HCEC 1CT (cell line): ENCODE results near the gene LRRC8E.

ENCODE experiments used
- DNase-seq: peaks from one replicate; pipeline ENCODE4 v3.0.0-alpha.2; 2017

Gene LRRC8E

DNA sequence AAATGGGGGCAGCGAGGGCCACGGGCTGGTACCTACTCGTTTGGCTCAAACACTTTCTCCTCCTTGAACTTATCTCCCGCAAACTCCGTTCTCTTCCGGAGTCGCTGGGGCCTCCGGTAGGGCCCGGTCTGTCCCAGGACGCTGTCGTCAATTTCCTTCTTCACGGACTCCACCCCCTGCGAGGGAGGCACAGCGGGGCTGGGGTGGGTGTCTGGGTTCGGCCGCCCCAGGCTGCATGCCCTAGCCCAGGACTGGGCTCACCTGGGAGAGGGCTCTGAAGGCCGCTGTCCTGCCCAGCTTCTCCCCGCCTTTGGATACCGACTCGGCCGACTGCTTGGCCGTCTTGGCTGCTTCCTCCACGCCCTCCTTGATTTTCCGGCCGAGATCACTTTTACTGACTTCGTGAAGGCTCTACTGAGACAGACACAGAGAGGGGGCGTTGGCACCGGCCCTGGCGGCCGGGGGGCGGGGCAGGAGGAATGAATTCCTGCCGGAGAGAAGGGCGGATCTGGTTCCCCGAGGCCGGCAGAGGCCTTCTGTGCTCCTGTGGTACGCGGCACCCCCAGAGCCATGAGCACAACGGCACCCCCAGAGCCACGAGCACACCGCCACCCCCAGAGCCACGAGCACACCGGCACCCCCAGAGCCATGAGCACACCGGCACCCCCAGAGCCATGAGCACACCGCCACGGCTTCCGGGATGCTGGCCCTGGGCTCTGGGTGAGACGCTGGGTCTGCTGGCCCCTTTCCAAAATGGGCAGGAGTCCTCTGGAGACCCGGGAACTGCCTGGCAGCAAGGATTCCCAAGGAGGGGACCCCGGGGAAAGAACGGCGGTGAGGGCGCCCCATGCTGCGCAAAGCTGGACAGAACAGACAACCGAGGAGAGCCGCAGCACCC is 45.8 kb downstream of the LRRC8E start:
- DNase-seq = no peak

DNA sequence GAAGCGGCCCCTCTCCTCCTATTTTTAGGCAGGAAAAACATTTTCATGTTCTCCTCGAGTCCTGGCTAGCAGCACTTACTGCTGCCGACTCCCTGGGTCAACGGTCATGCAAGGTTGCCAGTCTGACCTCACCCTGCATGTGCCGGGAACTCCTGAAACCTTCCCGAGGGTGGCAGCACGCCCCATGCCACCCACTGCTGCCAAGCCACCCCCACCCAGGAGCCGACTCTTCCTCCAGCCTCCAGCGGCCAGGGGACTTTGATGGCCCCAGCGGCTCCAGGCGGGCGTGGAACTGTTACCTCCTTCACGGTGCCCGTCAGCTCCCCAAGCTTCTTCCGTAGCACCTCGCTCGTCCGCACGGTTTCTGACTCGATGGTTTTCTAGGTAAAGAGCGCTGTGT is 46.5 kb downstream of the LRRC8E start:
- DNase-seq = no peak

DNA sequence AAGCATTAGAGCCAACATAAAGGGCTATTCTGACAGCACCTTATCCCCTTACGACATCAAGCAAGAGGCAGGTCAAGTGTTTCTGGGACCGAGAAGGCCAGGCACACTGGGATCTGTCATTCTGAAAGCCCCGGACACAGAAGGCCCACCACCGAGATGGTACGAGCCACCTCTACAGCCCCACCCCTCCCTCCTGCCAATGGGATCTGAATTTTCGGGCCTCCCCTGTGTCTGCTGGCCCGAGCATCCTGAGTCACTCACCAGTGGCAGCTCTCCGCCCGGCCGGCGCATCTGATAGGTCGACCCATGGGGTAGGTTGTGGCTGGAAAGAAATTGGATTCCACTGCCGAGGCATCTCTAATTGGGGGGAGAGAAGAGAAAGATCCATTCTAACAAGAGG is 52.5 kb downstream of the LRRC8E start:
- DNase-seq = no peak

DNA sequence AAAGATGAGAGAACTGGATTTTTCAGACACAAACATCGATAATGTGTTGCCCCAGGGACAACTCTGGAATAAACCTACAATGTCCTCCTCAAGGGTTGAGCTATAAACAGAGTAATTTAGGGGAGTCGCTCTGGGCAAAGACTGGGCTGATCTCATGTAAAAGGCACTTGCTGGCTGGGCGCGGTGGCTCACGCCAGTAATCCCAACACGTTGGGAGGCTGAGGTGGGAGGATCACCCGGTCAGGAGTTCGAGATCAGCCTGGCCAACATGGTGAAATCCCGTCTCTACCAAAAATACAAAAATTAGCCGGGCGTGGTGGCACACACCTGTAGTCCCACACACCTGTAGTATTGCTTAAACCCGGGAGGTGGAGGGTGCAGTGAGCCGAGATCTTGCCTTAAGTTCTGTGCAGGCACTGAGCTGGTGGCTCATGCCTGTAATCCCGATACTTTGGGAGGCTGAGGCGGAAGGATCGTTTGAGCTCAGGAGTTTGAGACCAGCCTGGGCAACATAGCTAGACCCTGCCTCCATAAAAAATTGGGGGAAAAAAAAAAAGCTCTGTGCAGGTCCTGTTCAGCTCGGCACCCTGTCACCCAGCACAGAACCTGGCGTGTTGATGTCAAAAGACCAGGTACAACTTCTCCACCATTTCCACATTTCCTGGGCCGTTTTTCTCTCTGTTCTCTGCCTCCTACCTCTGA is 53.7 kb downstream of the LRRC8E start:
- DNase-seq = no peak

DNA sequence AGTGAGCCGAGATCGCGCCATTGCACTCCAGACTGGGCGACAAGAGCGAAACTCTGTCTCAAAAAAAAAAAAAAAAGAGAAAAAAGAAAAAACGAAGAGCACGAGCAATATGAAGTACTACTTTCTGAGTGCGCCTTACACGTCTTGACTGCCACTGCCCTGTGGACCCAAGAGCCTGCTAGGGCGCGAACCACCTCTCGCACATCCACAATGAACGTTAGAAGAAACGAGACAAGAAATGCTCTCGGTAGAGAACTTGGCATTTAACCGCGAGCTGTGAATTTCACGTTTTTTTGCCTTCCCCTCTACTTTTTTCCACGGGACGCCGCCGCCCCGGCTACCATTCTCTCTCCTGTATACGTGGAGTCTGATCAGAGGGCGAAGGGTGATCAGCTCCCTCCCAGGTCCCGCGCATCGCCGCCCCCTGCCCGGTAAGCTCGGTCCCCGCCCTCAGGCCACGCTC is 54.7 kb downstream of the LRRC8E start:
- DNase-seq = no peak

DNA sequence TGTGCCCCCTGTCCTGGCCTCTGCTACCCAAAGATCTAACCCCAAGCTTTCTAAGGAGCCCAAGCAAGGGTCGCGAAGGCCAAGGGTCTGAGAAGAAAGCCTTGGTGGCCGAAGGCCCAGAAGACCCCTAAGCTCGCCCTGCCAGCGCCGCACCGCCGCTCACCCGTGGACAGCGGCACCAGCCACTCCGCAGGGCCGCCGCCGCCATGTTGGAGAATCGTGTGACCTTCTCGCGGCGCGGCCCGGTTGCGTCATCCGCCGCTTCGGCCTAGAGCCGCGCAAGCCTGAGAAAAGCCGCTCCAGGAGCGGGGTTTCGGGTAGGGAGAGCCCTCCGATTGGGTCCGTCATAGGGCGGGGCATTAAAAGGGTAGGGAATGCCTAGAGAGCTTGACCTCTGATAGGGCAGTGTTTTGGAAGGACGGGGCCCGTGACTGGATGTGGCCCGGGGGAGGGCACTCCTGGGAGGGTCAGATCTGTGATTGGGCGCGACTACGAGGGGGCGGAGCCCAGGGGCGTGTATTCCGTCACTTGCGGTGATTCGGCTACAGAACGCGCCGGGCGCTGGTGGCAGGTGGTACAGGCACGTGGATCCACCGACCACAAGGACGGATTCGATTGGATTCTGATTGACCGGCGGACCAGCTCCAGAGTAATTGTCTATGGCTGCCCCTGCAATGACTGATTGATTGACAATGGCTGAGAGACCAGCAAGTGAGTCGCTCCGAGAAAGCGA is 55.3 kb downstream of the LRRC8E start, which contains the start of gene TIMM44:
TIMM44 (minus strand) TSS at position 223 of the 733 bp plus-strand sequence; CDS start at position 208, 15 bp downstream.
- peak; percentile 100 for DNase-seq

DNA sequence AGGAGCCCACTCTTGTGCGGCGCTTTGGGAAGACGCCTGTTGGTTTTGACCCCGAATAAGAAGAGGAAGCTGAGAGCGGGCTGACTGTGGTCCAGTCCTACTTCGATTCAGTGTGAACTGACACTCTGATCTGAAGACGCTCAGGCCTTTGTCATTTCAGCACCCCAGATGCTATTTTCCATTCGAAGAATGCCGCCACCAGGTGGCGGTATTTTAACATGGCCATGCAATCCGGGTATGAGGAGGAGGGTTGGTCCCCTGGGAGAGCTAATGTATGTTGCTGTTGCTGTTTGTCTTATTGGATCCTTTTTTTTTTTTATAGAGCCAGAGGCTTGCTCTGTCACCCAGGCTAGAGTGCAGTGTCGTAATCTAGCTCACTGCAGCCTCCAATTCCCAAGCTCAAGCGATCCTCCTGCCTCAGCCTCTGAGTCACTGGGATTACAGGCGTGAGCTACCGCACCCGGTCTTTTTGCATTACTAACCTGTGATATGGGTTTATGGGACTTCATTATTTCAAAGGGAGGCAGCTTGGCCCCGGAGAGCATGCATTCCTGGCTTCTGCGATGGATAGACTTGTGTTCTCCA is 56.0 kb downstream of the LRRC8E start:
- peak; percentile 74 for DNase-seq

DNA sequence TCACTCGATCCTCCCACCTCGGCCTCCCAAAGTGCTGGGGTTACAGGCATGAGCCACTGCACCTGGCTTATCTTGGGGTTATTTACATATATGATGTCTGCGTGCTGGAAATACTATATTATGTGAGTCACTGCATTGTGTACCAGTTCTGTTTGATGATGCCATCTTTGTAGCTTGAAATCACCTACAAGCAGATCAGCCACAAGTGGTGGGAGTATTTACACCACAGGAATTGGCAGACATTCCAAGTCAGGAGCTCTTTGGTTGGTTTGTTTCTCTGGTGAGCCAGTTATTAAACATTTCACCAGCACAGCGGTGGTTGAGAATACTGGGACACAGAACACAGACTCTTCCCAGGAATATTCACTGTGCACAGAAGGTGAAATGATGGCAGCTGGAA is 59.6 kb downstream of the LRRC8E start:
- DNase-seq = no peak
